H1 (cell line): ENCODE measurements around the gene DDC. TPM values are rescaled to one million over a fixed set of nuclear protein-coding genes. Genes with fewer than 3 reads are reported as not detected.

Experiments used
- CTCF ChIA-PET: fragments of 300-600 bp; sonication (Branson Sonifier 250); formaldehyde crosslinking; loops from one replicate; lab custom pipeline; 2021; ENCODE audit not compliant: partially characterized antibody; lab: Charles Lee
- POLR2A ChIA-PET: fragments of 300-600 bp; sonication (Branson Sonifier 250); formaldehyde crosslinking; loops from one replicate; lab custom pipeline; 2021; ENCODE audit warnings: inconsistent platforms; ENCODE audit not compliant: partially characterized antibody; lab: Charles Lee
- DNase-seq, 2 experiments: peaks; one replicate each; pipeline versions ENCODE4 v3.0.0 to v3.0.0-alpha.2; 2010 to 2022; ENCODE audit warnings: low spot score in 2 of 2, low read depth in 1 of 2, mixed read lengths in 1 of 2
- FAIRE-seq: peaks from 2 replicates; lab custom pipeline; 2011; peaks lifted over from hg19 to GRCh38; lab: Jason Lieb, UNC
- H2AFZ ChIP-seq: 2 replicates; pipeline ENCODE4 v1.8.1; 2012; ENCODE audit warnings: low read length, inconsistent platforms
- H2AK5ac ChIP-seq: 2 replicates; pipeline ENCODE4 v1.6.1; 2013; ENCODE audit warnings: low read depth, low read length
- H2BK120ac ChIP-seq: replicated peaks from 2 replicates; pipeline ENCODE3; 2013; ENCODE audit warnings: low read depth, low read length, inconsistent platforms
- H2BK12ac ChIP-seq: 2 replicates; pipeline ENCODE4 v1.6.1; 2013; ENCODE audit warnings: low read depth, low read length
- H2BK15ac ChIP-seq: 2 replicates; pipeline ENCODE4 v1.6.1; 2013; ENCODE audit warnings: low read length
- H2BK20ac ChIP-seq: 2 replicates; pipeline ENCODE4 v1.6.1; 2013; ENCODE audit warnings: low read length
- H2BK5ac ChIP-seq: 2 replicates; pipeline ENCODE4 v1.6.1; 2013; ENCODE audit warnings: low read depth, low read length
- H3K14ac ChIP-seq: 2 replicates; pipeline ENCODE4 v1.6.1; 2013; ENCODE audit warnings: inconsistent platforms; ENCODE audit not compliant: insufficient read length
- H3K18ac ChIP-seq: 2 replicates; pipeline ENCODE4 v1.6.1; 2013; ENCODE audit warnings: low read length; ENCODE audit errors: extremely low read depth
- H3K23ac ChIP-seq: 2 replicates; pipeline ENCODE4 v1.6.1; 2013; ENCODE audit warnings: inconsistent platforms; ENCODE audit not compliant: insufficient read length
- H3K23me2 ChIP-seq: 2 replicates; pipeline ENCODE4 v1.6.1; 2013; ENCODE audit warnings: low read depth, low read length
- H3K27ac ChIP-seq: 2 replicates; pipeline ENCODE4 v1.6.1; 2011; ENCODE audit warnings: low read depth, low read length, inconsistent platforms
- H3K27me3 ChIP-seq, 4 experiments: replicated peaks in 1 of 4; 1 replicate in 1 of 4; 2 replicates in 3 of 4; pipeline versions ENCODE4 v1.6.1 to v1.8.1; 2011 to 2013; ENCODE audit warnings: low read length in 3 of 4, mild to moderate bottlenecking in 3 of 4, inconsistent platforms in 2 of 4, mixed read lengths in 2 of 4, moderate library complexity in 1 of 4; ENCODE audit not compliant: control insufficient read depth in 3 of 4, insufficient read depth in 3 of 4; ENCODE audit errors: extremely low read depth in 1 of 4
- H3K36me3 ChIP-seq, 4 experiments: 2 replicates each; pipeline versions ENCODE4 v1.6.1 to v1.8.1; 2011 to 2013; ENCODE audit warnings: mild to moderate bottlenecking in 4 of 4, low read length in 3 of 4, moderate library complexity in 2 of 4, control low read depth in 1 of 4, inconsistent platforms in 1 of 4; ENCODE audit not compliant: insufficient read depth in 4 of 4, control insufficient read depth in 2 of 4
- H3K4ac ChIP-seq: replicated peaks from 2 replicates; pipeline ENCODE3; 2013; ENCODE audit warnings: low read length, low read depth, mixed read lengths, inconsistent platforms; ENCODE audit not compliant: insufficient read length
- H3K4me1 ChIP-seq, 4 experiments: replicated peaks in 1 of 4; 1 replicate in 1 of 4; 2 replicates in 3 of 4; pipeline versions ENCODE4 v1.6.1 to v1.8.1; 2011 to 2013; ENCODE audit warnings: low read length in 3 of 4, inconsistent platforms in 2 of 4, mixed read lengths in 1 of 4; ENCODE audit not compliant: insufficient read depth in 4 of 4, control insufficient read depth in 3 of 4
- H3K4me2 ChIP-seq, 2 experiments: 2 replicates each; pipeline versions ENCODE4 v1.6.1 to v1.8.1; 2011 to 2013; ENCODE audit warnings: low read depth in 2 of 2, low read length in 2 of 2, control low read depth in 1 of 2, inconsistent platforms in 1 of 2, mild to moderate bottlenecking in 1 of 2; ENCODE audit not compliant: insufficient read depth in 1 of 2
- H3K4me3 ChIP-seq, 4 experiments: fragments of 200-600, 300-600 bp in 1 of 4; sonication (generic), shearing (Covaris generic), sonication (Bioruptor Twin) in 1 of 4; 2 replicates each; pipeline versions ENCODE4 v1.5.1 to v1.8.1; 2011 to 2016; ENCODE audit warnings: low read length in 4 of 4, low read depth in 3 of 4, control low read depth in 2 of 4, inconsistent platforms in 2 of 4, mild to moderate bottlenecking in 2 of 4, mixed read lengths in 1 of 4, moderate library complexity in 1 of 4; ENCODE audit not compliant: insufficient read depth in 2 of 4; ENCODE audit errors: extremely low read depth in 1 of 4
- H3K56ac ChIP-seq: replicated peaks from 2 replicates; pipeline ENCODE3; 2013; ENCODE audit warnings: low read depth, mild to moderate bottlenecking, mixed read lengths, low read length, inconsistent platforms; ENCODE audit not compliant: insufficient read length
- H3K79me1 ChIP-seq: 2 replicates; pipeline ENCODE4 v1.6.1; 2013; ENCODE audit warnings: low read depth, low read length, control low read depth
- H3K79me2 ChIP-seq, 2 experiments: 2 replicates each; pipeline versions ENCODE4 v1.6.1 to v1.8.1; 2012 to 2013; ENCODE audit warnings: low read length in 2 of 2, mild to moderate bottlenecking in 2 of 2, inconsistent platforms in 1 of 2; ENCODE audit not compliant: insufficient read depth in 2 of 2, control insufficient read depth in 1 of 2
- H3K9ac ChIP-seq, 4 experiments: replicated peaks in 1 of 4; 1 replicate in 1 of 4; 2 replicates in 3 of 4; pipeline versions ENCODE4 v1.6.1 to v1.8.1; 2011 to 2013; ENCODE audit warnings: low read depth in 3 of 4, low read length in 3 of 4, control low read depth in 2 of 4, mild to moderate bottlenecking in 2 of 4, moderate library complexity in 2 of 4, inconsistent platforms in 1 of 4; ENCODE audit errors: extremely low read depth in 1 of 4
- H3K9me3 ChIP-seq, 2 experiments: 2 replicates each; pipeline versions ENCODE4 v1.6.1 to v1.8.1; 2012 to 2013; ENCODE audit warnings: mild to moderate bottlenecking in 2 of 2, moderate library complexity in 2 of 2, control low read depth in 1 of 2, inconsistent platforms in 1 of 2, low read depth in 1 of 2, low read length in 1 of 2, mixed read lengths in 1 of 2; ENCODE audit not compliant: insufficient read depth in 2 of 2
- H4K20me1 ChIP-seq, 2 experiments: replicated peaks in 1 of 2; 2 replicates each; pipeline versions ENCODE3 to v1.8.1; 2011 to 2013; ENCODE audit warnings: inconsistent platforms in 2 of 2, low read length in 2 of 2, mild to moderate bottlenecking in 1 of 2; ENCODE audit not compliant: insufficient read depth in 2 of 2, control insufficient read depth in 1 of 2
- H4K5ac ChIP-seq: 2 replicates; pipeline ENCODE4 v1.6.1; 2013; ENCODE audit warnings: low read length, low read depth, mixed read lengths, inconsistent platforms; ENCODE audit not compliant: insufficient read length
- H4K8ac ChIP-seq: 2 replicates; pipeline ENCODE4 v1.8.0; 2013; ENCODE audit warnings: mild to moderate bottlenecking, moderate library complexity, low read length, inconsistent platforms; ENCODE audit not compliant: insufficient read depth; ENCODE audit errors: extremely low read depth
- H4K91ac ChIP-seq: replicated peaks from 2 replicates; pipeline ENCODE3; 2013; ENCODE audit warnings: low read length, mixed read lengths, inconsistent platforms; ENCODE audit not compliant: insufficient read length
- CBX8 ChIP-seq: fragments of 300-800, 300-1000 bp; sonication (generic); IDR thresholded peaks from 2 replicates; pipeline ENCODE4 v1.7.1; 2016; ENCODE audit warnings: low read depth, low read length, borderline replicate concordance
- CHD2 ChIP-seq: IDR thresholded peaks from 2 replicates; pipeline ENCODE4 v1.6.1; 2012; ENCODE audit warnings: low read length, improper control_type of control experiment
- KDM1A ChIP-seq: fragments of 200-600, 300-600 bp; sonication (generic); IDR thresholded peaks from 2 replicates; pipeline ENCODE4 v1.7.1; 2016; ENCODE audit warnings: mild to moderate bottlenecking, low read length, borderline replicate concordance
- MAX ChIP-seq: IDR thresholded peaks from 2 replicates; pipeline ENCODE4 v1.6.1; 2012; ENCODE audit warnings: inconsistent platforms
- NANOG ChIP-seq: IDR thresholded peaks from 2 replicates; pipeline ENCODE4 v1.6.1; 2011; ENCODE audit warnings: low read length, low read depth, mild to moderate bottlenecking, inconsistent platforms; ENCODE audit not compliant: insufficient read depth, poor library complexity, severe bottlenecking
- SAP30 ChIP-seq: fragments of 300-600 bp; sonication (generic); IDR thresholded peaks from 2 replicates; pipeline ENCODE4 v1.7.1; 2012; ENCODE audit warnings: low read length, moderate library complexity, mild to moderate bottlenecking, inconsistent platforms; ENCODE audit not compliant: insufficient read depth, insufficient replicate concordance
- SIN3A ChIP-seq, 2 experiments: IDR thresholded peaks in 1 of 2; conservative IDR thresholded peaks in 1 of 2; 2 replicates each; pipeline ENCODE4 v1.6.1; 2011 to 2012; ENCODE audit warnings: low read length in 2 of 2, improper control_type of control experiment in 1 of 2, low read depth in 1 of 2, mild to moderate bottlenecking in 1 of 2
- SIRT6 ChIP-seq: IDR thresholded peaks from one replicate; pipeline ENCODE4 v1.7.1; 2012; ENCODE audit warnings: low read length, inconsistent platforms
- SP1 ChIP-seq: IDR thresholded peaks from 2 replicates; pipeline ENCODE4 v1.6.1; 2011; ENCODE audit warnings: low read depth, low read length
- TCF12 ChIP-seq: IDR thresholded peaks from 2 replicates; pipeline ENCODE4 v1.6.1; 2011; ENCODE audit warnings: low read depth, mild to moderate bottlenecking, low read length
- ZNF274 ChIP-seq: IDR thresholded peaks from 2 replicates; pipeline ENCODE4 v1.7.0; 2012; ENCODE audit warnings: low read length, borderline replicate concordance; ENCODE audit errors: extremely low read depth
- WGBS, 2 experiments: shearing (Covaris generic) in 1 of 2; methylation state at CpG; one replicate each; pipeline versions ENCODE4 v1.1.6 to v1.1.7; 2013 to 2015; ENCODE audit warnings: low lambda C conversion rate in 2 of 2, mixed read lengths in 2 of 2, inconsistent platforms in 1 of 2, low coverage in 1 of 2, missing lambda C conversion rate in 1 of 2; ENCODE audit not compliant: insufficient replicate concordance in 2 of 2, insufficient coverage in 1 of 2, insufficient read length in 1 of 2; ENCODE audit errors: extremely low coverage in 1 of 2, missing lambda C conversion rate in 1 of 2; 5-methylcytosine and 5-hydroxymethylcytosine counted together
- polyA plus RNA-seq, 7 experiments: library from polyadenylated mRNA; depleted of rRNA in 3 of 7; stranded (reverse) in 5 of 7; unstranded in 2 of 7; fragments of >200 nt in 5 of 7; fragments of 200-250 nt in 2 of 7; gene quantifications; 1 replicate in 5 of 7; 2 replicates in 1 of 7; 4 replicates in 1 of 7; pipeline versions ENCODE4 v1.2.1 to v1.2.3, GENCODE V29; 2011 to 2013; ENCODE audit warnings: missing spikeins in 2 of 7, mixed read lengths in 2 of 7
- total RNA-seq: library from RNA; stranded (reverse); fragmentation: NEBNext Ultra II Directional; extraction: Animal tissue kit (Norgen Biotek cat#: 25700); gene quantifications from 2 replicates; pipeline ENCODE4 v1.2.1, GENCODE V29; 2021

The DDC gene
- total and polyA plus RNA-seq, 2 of the 8 experiments (the other 6 are each of a cell fraction or from before 2014, with no cell fraction given), result 0.05 TPM; not detected in 1

GRCh38 chr7:50565977-50566376, 772 bp upstream of the DDC start:
- Histone ChIP-seq H4K5ac (no peak overlapping the region), H3K23ac (no peak overlapping the region), H3K27me3 (no peaks in the 10 kb centered on the region), H2AFZ (no peak overlapping the region), H3K36me3 (no peaks in the 10 kb centered on the region), H3K79me1 (no peaks in the 10 kb centered on the region), H2BK15ac (no peak overlapping the region), H3K9me3 (peaks cover 2 to 3% of the 10 kb centered on the region in 2 experiments; a peak in 1 of 4 replicates), H3K27ac (no peak overlapping the region), H2BK12ac (no peak overlapping the region), H4K8ac (no peak overlapping the region), H2BK5ac (no peak overlapping the region), H3K4me3 (no peak overlapping the region), H3K56ac (no peak overlapping the region), H3K4me1 (peaks cover 0 to 3% (median 0%) of the 10 kb centered on the region in 4 experiments; a peak in 1 of 7 replicates), H3K23me2 (no peaks in the 10 kb centered on the region), H2BK20ac (no peak overlapping the region), H4K91ac (no peak overlapping the region), H2AK5ac (no peak overlapping the region), H4K20me1 (peaks cover 0 to 2% of the 10 kb centered on the region in 2 experiments), H3K14ac (no peak overlapping the region), H3K79me2 (no peaks in the 10 kb centered on the region), H3K4me2 (no peak overlapping the region), H3K9ac (no peak overlapping the region), H3K4ac (no peak overlapping the region), H3K18ac (no peak overlapping the region), H2BK120ac (no peak overlapping the region)
- DNase-seq (no peak), FAIRE-seq (no peak)
- ChIA-PET POLR2A (interaction anchor here (0.6 kb wide), 1 partner anchor 165 kb away, joined by 5 read pairs; no protein-coding TSS in a partner anchor), CTCF (interaction anchor here (0.9 to 1.5 kb wide), 3 partner anchors 22 to 98 kb away, joined by 3 to 4 read pairs (median 3); no protein-coding TSS in a partner anchor)
- TF ChIP-seq SIN3A (conservative IDR thresholded peaks at IDR 0.05 in 1 of 2, IDR thresholded peaks at IDR 0.05 in 1 of 2; ENCODE audit: low read depth in 1 of 2, low read length in 2 of 2) (no peak), TCF12 (no peak), MAX (no peak), CHD2 (no peak), KDM1A (no peak), SAP30 (no peak), ZNF274 (no peak), SP1 (no peak), SIRT6 (no peak), NANOG (no peak), CBX8 (no peak)
- WGBS, 2 experiments, result 81% methylated on average over 5 of the region's 5 CpGs; no CpG with 5 or more reads in 1 of the 2 experiments
